ENCODE data around the gene M6PR. TPM values are rescaled to one million over a fixed set of nuclear protein-coding genes. Genes with fewer than 3 reads are reported as not detected.
A peak's percentile ranks its signal among the peaks of the same experiment; 100 is the strongest.
"Not testable (repeated sequence)": the region's sequence is repeated elsewhere in the genome, so short reads cannot be mapped to it uniquely, and the experiment has no call there.

M6PR gene
- total and polyA plus RNA-seq, 2 of the 13 experiments (the other 11 are each of a cell fraction or from before 2014, with no cell fraction given), result 98.2 to 127 TPM

DNA sequence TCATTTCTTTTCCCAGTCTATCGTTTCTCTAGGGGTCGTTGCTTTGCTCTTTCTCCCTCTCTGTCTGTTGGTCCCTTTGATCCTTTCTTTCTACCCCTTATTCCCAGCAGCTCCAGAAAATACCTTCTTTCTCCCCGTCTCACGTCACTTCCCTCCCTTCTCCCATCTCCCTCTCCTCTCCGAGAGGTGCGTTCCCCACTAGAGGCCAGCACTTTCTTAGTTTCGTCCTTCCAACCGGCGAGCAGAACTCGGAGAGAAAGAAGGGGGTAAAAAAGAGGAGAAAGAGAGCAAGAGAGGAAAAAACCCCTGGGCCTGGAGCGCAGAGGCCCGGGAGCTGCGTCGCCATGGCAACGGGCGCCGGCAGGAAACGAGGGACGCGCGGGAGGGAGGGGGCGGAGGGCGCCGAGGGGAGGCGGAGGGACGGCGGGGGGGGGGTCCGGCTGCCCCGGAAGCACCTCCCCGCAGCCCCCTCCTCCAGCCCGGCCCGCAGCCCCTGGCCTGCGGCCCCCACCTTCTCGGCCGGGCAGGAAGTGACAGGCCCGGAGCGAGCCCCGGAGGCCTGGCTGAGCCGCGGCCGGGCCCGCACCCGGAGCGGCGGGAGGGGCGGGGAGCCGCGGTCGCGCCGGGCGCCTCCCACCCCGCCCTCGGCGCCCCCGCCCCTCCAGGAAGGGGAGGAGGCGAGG is 35.3 kb downstream of the M6PR start, which contains the start of gene PHC1 (continued):
- TF ChIP-seq NR2C2 (CRISPR knock-in tag; IDR thresholded peaks at IDR 0.05; ENCODE audit: borderline replicate concordance), result peak; percentile 87
- TF ChIP-seq, protein P1, sequence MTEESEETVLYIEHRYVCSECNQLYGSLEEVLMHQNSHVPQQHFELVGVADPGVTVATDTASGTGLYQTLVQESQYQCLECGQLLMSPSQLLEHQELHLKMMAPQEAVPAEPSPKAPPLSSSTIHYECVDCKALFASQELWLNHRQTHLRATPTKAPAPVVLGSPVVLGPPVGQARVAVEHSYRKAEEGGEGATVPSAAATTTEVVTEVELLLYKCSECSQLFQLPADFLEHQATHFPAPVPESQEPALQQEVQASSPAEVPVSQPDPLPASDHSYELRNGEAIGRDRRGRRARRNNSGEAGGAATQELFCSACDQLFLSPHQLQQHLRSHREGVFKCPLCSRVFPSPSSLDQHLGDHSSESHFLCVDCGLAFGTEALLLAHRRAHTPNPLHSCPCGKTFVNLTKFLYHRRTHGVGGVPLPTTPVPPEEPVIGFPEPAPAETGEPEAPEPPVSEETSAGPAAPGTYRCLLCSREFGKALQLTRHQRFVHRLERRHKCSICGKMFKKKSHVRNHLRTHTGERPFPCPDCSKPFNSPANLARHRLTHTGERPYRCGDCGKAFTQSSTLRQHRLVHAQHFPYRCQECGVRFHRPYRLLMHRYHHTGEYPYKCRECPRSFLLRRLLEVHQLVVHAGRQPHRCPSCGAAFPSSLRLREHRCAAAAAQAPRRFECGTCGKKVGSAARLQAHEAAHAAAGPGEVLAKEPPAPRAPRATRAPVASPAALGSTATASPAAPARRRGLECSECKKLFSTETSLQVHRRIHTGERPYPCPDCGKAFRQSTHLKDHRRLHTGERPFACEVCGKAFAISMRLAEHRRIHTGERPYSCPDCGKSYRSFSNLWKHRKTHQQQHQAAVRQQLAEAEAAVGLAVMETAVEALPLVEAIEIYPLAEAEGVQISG (CRISPR knock-in tag; IDR thresholded peaks at IDR 0.05), result peak; percentile 28; the same call in 1 of the 2 replicates
- peak; percentile 48 for TF ChIP-seq SAP130 (CRISPR knock-in tag; IDR thresholded peaks at IDR 0.05; ENCODE audit: low read depth)
- TF ChIP-seq, protein P2, sequence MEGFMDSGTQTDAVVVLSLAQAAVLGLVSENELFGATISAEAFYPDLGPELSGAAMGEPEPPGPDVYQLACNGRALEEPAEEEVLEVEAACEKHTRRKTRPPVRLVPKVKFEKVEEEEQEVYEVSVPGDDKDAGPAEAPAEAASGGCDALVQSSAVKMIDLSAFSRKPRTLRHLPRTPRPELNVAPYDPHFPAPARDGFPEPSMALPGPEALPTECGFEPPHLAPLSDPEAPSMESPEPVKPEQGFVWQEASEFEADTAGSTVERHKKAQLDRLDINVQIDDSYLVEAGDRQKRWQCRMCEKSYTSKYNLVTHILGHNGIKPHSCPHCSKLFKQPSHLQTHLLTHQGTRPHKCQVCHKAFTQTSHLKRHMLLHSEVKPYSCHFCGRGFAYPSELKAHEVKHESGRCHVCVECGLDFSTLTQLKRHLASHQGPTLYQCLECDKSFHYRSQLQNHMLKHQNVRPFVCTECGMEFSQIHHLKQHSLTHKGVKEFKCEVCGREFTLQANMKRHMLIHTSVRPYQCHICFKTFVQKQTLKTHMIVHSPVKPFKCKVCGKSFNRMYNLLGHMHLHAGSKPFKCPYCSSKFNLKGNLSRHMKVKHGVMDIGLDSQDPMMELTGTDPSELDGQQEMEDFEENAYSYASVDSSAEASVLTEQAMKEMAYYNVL (CRISPR knock-in tag; IDR thresholded peaks at IDR 0.05; ENCODE audit: borderline replicate concordance), result peak; percentile 92
- TF ChIP-seq, protein P3, sequence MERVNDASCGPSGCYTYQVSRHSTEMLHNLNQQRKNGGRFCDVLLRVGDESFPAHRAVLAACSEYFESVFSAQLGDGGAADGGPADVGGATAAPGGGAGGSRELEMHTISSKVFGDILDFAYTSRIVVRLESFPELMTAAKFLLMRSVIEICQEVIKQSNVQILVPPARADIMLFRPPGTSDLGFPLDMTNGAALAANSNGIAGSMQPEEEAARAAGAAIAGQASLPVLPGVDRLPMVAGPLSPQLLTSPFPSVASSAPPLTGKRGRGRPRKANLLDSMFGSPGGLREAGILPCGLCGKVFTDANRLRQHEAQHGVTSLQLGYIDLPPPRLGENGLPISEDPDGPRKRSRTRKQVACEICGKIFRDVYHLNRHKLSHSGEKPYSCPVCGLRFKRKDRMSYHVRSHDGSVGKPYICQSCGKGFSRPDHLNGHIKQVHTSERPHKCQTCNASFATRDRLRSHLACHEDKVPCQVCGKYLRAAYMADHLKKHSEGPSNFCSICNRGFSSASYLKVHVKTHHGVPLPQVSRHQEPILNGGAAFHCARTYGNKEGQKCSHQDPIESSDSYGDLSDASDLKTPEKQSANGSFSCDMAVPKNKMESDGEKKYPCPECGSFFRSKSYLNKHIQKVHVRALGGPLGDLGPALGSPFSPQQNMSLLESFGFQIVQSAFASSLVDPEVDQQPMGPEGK (CRISPR knock-in tag; IDR thresholded peaks at IDR 0.05), result peak; percentile 86
- TF ChIP-seq MXI1 (IDR thresholded peaks at IDR 0.05; ENCODE audit: borderline replicate concordance, low read depth, low read length), result 0 out of 3 replicates have a peak, but pooled peaks have one; percentile 31
- TF ChIP-seq CREM (IDR thresholded peaks at IDR 0.05), result peak; percentile 49; the same call in 1 of the 2 replicates
- not testable (repeated sequence) for TF ChIP-seq CREM (CRISPR knock-in tag; IDR thresholded peaks at IDR 0.05)
- 0 out of 2 replicates have a peak, but pooled peaks have one; percentile 41 for TF ChIP-seq U2AF2 (IDR thresholded peaks at IDR 0.05; ENCODE audit: low read depth, low read length)
- TF ChIP-seq GABPA (IDR thresholded peaks at IDR 0.05; ENCODE audit: low read depth, low read length), result peak; percentile 54; the same call in 1 of the 2 replicates
- TF ChIP-seq GABPA (CRISPR knock-in tag; IDR thresholded peaks at IDR 0.05; ENCODE audit: low read depth), result peak; percentile 60
- 0 out of 2 replicates have a peak, but pooled peaks have one; percentile 36 for TF ChIP-seq ZNF605 (CRISPR knock-in tag; IDR thresholded peaks at IDR 0.05)
- 0 out of 2 replicates have a peak, but pooled peaks have one; percentile 48 for TF ChIP-seq ARID4A (CRISPR knock-in tag; IDR thresholded peaks at IDR 0.05; ENCODE audit: borderline replicate concordance)
- peak; percentile 43; the same call in 1 of the 2 replicates for TF ChIP-seq MAZ (IDR thresholded peaks at IDR 0.05; ENCODE audit: borderline replicate concordance, low read depth, low read length)
- peak; percentile 72; the same call in 1 of the 2 replicates for TF ChIP-seq MAZ (CRISPR knock-in tag; IDR thresholded peaks at IDR 0.05; ENCODE audit: low read depth)

All from HepG2 (cell line).